Measurements from ENCODE around the gene MRPS6.
A peak's percentile ranks its signal among the peaks of the same experiment; 100 is the strongest.

Gene MRPS6

GRCh38 chr21:34072145-34073031 lies 990 bp upstream of the MRPS6 start:
- no peaks in the 10 kb centered on the region for H3K27me3 ChIP-seq (ENCODE audit: insufficient read depth, low read length)
- peak overlapping the region; percentile 34 for H2AFZ ChIP-seq (ENCODE audit: low read length, unreplicated experiment)
- H3K4me3 ChIP-seq (ENCODE audit: low read depth, low read length), result peak overlapping the region; percentile 72
- H3K36me3 ChIP-seq (ENCODE audit: insufficient read depth, low read length), result no peaks in the 10 kb centered on the region
- H3K79me2 ChIP-seq (ENCODE audit: control insufficient read depth, insufficient read depth, low read length, unreplicated experiment), result peaks cover 32% of the 10 kb centered on the region
- peaks cover 16% of the 10 kb centered on the region for H3K4me1 ChIP-seq (ENCODE audit: control insufficient read depth, insufficient read depth, low read length, unreplicated experiment)
- no peak overlapping the region for H3K27ac ChIP-seq (ENCODE audit: low read depth, low read length)

GRCh38 chr21:34073749-34074282 lies 438 bp downstream of the MRPS6 start:
- peaks cover 4% of the 10 kb centered on the region for H3K36me3 ChIP-seq (ENCODE audit: insufficient read depth, low read length)
- H2AFZ ChIP-seq (ENCODE audit: low read length, unreplicated experiment), result peak overlapping the region; percentile 89
- peak overlapping the region; percentile 94 for H3K4me3 ChIP-seq (ENCODE audit: low read depth, low read length)
- no peaks in the 10 kb centered on the region for H3K27me3 ChIP-seq (ENCODE audit: insufficient read depth, low read length)
- peak overlapping the region; percentile 27; the same call in 1 of the 2 replicates for H3K27ac ChIP-seq (ENCODE audit: low read depth, low read length)
- peaks cover 30% of the 10 kb centered on the region for H3K4me1 ChIP-seq (ENCODE audit: control insufficient read depth, insufficient read depth, low read length, unreplicated experiment)
- H3K79me2 ChIP-seq (ENCODE audit: control insufficient read depth, insufficient read depth, low read length, unreplicated experiment), result peaks cover 42% of the 10 kb centered on the region

GRCh38 chr21:34074283-34075090 lies 1.1 kb downstream of the MRPS6 start:
- H3K27ac ChIP-seq (ENCODE audit: low read depth, low read length), result no peak overlapping the region

GRCh38 chr21:34075091-34075425 lies 1.7 kb downstream of the MRPS6 start:
- no peak overlapping the region for H3K27ac ChIP-seq (ENCODE audit: low read depth, low read length)
- H2AFZ ChIP-seq (ENCODE audit: low read length, unreplicated experiment), result no peak overlapping the region
- H3K79me2 ChIP-seq (ENCODE audit: control insufficient read depth, insufficient read depth, low read length, unreplicated experiment), result peaks cover 52% of the 10 kb centered on the region
- no peaks in the 10 kb centered on the region for H3K27me3 ChIP-seq (ENCODE audit: insufficient read depth, low read length)
- peaks cover 33% of the 10 kb centered on the region for H3K4me1 ChIP-seq (ENCODE audit: control insufficient read depth, insufficient read depth, low read length, unreplicated experiment)
- peaks cover 5% of the 10 kb centered on the region for H3K36me3 ChIP-seq (ENCODE audit: insufficient read depth, low read length)
- H3K4me3 ChIP-seq (ENCODE audit: low read depth, low read length), result peak overlapping the region; percentile 94

More at GRCh38 chr21:34074283-34075090, 1.1 kb downstream of the MRPS6 start:
- Histone ChIP-seq H3K79me2 (ENCODE audit: control insufficient read depth, insufficient read depth, low read length, unreplicated experiment) (peaks cover 46% of the 10 kb centered on the region), H3K36me3 (ENCODE audit: insufficient read depth, low read length) (peaks cover 5% of the 10 kb centered on the region), H3K27me3 (ENCODE audit: insufficient read depth, low read length) (no peaks in the 10 kb centered on the region), H2AFZ (ENCODE audit: low read length, unreplicated experiment) (peak overlapping the region; percentile 89), H3K4me3 (ENCODE audit: low read depth, low read length) (peak overlapping the region; percentile 94), H3K4me1 (ENCODE audit: control insufficient read depth, insufficient read depth, low read length, unreplicated experiment) (peaks cover 33% of the 10 kb centered on the region)

GRCh38 chr21:34075760-34076660 lies 2.6 kb downstream of the MRPS6 start:
- H3K27me3 ChIP-seq (ENCODE audit: insufficient read depth, low read length), result no peaks in the 10 kb centered on the region
- H2AFZ ChIP-seq (ENCODE audit: low read length, unreplicated experiment), result no peak overlapping the region
- H3K36me3 ChIP-seq (ENCODE audit: insufficient read depth, low read length), result peaks cover 11% of the 10 kb centered on the region
- peak overlapping the region; percentile 94 for H3K4me3 ChIP-seq (ENCODE audit: low read depth, low read length)
- H3K79me2 ChIP-seq (ENCODE audit: control insufficient read depth, insufficient read depth, low read length, unreplicated experiment), result peaks cover 61% of the 10 kb centered on the region
- H3K4me1 ChIP-seq (ENCODE audit: control insufficient read depth, insufficient read depth, low read length, unreplicated experiment), result peaks cover 39% of the 10 kb centered on the region
- H3K27ac ChIP-seq (ENCODE audit: low read depth, low read length), result no peak overlapping the region

GRCh38 chr21:34076835-34077234 lies 3.5 kb downstream of the MRPS6 start:
- Histone ChIP-seq H3K79me2 (ENCODE audit: control insufficient read depth, insufficient read depth, low read length, unreplicated experiment) (peaks cover 64% of the 10 kb centered on the region), H3K4me1 (ENCODE audit: control insufficient read depth, insufficient read depth, low read length, unreplicated experiment) (peaks cover 40% of the 10 kb centered on the region), H3K36me3 (ENCODE audit: insufficient read depth, low read length) (peaks cover 15% of the 10 kb centered on the region), H2AFZ (ENCODE audit: low read length, unreplicated experiment) (no peak overlapping the region), H3K27ac (ENCODE audit: low read depth, low read length) (no peak overlapping the region), H3K27me3 (ENCODE audit: insufficient read depth, low read length) (no peaks in the 10 kb centered on the region), H3K4me3 (ENCODE audit: low read depth, low read length) (no peak overlapping the region)

- Histone ChIP-seq H3K27me3 (ENCODE audit: insufficient read depth, low read length) (no peaks in the 10 kb centered on the region), H3K27ac (ENCODE audit: low read depth, low read length) (no peak overlapping the region), H2AFZ (ENCODE audit: low read length, unreplicated experiment) (no peak overlapping the region), H3K36me3 (ENCODE audit: insufficient read depth, low read length) (peaks cover 15% of the 10 kb centered on the region), H3K4me3 (ENCODE audit: low read depth, low read length) (no peak overlapping the region), H3K4me1 (ENCODE audit: control insufficient read depth, insufficient read depth, low read length, unreplicated experiment) (peaks cover 40% of the 10 kb centered on the region), H3K79me2 (ENCODE audit: control insufficient read depth, insufficient read depth, low read length, unreplicated experiment) (peaks cover 75% of the 10 kb centered on the region)
These were observed 4.5 kb downstream of the MRPS6 start for GRCh38 chr21:34077888-34078287.

- H3K79me2 ChIP-seq (ENCODE audit: control insufficient read depth, insufficient read depth, low read length, unreplicated experiment), result peaks cover 84% of the 10 kb centered on the region
- no peak overlapping the region for H3K27ac ChIP-seq (ENCODE audit: low read depth, low read length)
- H3K4me3 ChIP-seq (ENCODE audit: low read depth, low read length), result no peak overlapping the region
- peaks cover 15% of the 10 kb centered on the region for H3K36me3 ChIP-seq (ENCODE audit: insufficient read depth, low read length)
- H3K4me1 ChIP-seq (ENCODE audit: control insufficient read depth, insufficient read depth, low read length, unreplicated experiment), result peaks cover 40% of the 10 kb centered on the region
- no peaks in the 10 kb centered on the region for H3K27me3 ChIP-seq (ENCODE audit: insufficient read depth, low read length)
- H2AFZ ChIP-seq (ENCODE audit: low read length, unreplicated experiment), result no peak overlapping the region
These were observed 5.5 kb downstream of the MRPS6 start for GRCh38 chr21:34078915-34079314.

GRCh38 chr21:34080710-34081109 lies 7.3 kb downstream of the MRPS6 start:
- no peak overlapping the region for H3K27ac ChIP-seq (ENCODE audit: low read depth, low read length)
- peaks cover 79% of the 10 kb centered on the region for H3K79me2 ChIP-seq (ENCODE audit: control insufficient read depth, insufficient read depth, low read length, unreplicated experiment)
- peaks cover 28% of the 10 kb centered on the region for H3K4me1 ChIP-seq (ENCODE audit: control insufficient read depth, insufficient read depth, low read length, unreplicated experiment)
- H2AFZ ChIP-seq (ENCODE audit: low read length, unreplicated experiment), result no peak overlapping the region
- H3K4me3 ChIP-seq (ENCODE audit: low read depth, low read length), result no peak overlapping the region
- peaks cover 18% of the 10 kb centered on the region for H3K36me3 ChIP-seq (ENCODE audit: insufficient read depth, low read length)
- H3K27me3 ChIP-seq (ENCODE audit: insufficient read depth, low read length), result no peaks in the 10 kb centered on the region

- Histone ChIP-seq H3K79me2 (ENCODE audit: control insufficient read depth, insufficient read depth, low read length, unreplicated experiment) (peaks cover 84% of the 10 kb centered on the region), H3K4me1 (ENCODE audit: control insufficient read depth, insufficient read depth, low read length, unreplicated experiment) (peaks cover 20% of the 10 kb centered on the region), H3K27me3 (ENCODE audit: insufficient read depth, low read length) (no peaks in the 10 kb centered on the region), H2AFZ (ENCODE audit: low read length, unreplicated experiment) (no peak overlapping the region), H3K4me3 (ENCODE audit: low read depth, low read length) (no peak overlapping the region), H3K27ac (ENCODE audit: low read depth, low read length) (no peak overlapping the region), H3K36me3 (ENCODE audit: insufficient read depth, low read length) (peaks cover 18% of the 10 kb centered on the region)
These were observed 9.4 kb downstream of the MRPS6 start for GRCh38 chr21:34082769-34083168.

Data from ACC112 (cell line).